ENCODE measurements around the gene GCK. TPM values are rescaled to one million over a fixed set of nuclear protein-coding genes. Genes with fewer than 3 reads are reported as not detected.

Gene GCK
- 1.0 and 1.4 TPM in 2 replicates for total RNA-seq

GRCh38 chr7:44189286-44189992 is at the start of gene GCK:
TSS of gene GCK (minus strand) at chr7:44189439. CDS start at chr7:44188953, 486 bp downstream.

DNA sequence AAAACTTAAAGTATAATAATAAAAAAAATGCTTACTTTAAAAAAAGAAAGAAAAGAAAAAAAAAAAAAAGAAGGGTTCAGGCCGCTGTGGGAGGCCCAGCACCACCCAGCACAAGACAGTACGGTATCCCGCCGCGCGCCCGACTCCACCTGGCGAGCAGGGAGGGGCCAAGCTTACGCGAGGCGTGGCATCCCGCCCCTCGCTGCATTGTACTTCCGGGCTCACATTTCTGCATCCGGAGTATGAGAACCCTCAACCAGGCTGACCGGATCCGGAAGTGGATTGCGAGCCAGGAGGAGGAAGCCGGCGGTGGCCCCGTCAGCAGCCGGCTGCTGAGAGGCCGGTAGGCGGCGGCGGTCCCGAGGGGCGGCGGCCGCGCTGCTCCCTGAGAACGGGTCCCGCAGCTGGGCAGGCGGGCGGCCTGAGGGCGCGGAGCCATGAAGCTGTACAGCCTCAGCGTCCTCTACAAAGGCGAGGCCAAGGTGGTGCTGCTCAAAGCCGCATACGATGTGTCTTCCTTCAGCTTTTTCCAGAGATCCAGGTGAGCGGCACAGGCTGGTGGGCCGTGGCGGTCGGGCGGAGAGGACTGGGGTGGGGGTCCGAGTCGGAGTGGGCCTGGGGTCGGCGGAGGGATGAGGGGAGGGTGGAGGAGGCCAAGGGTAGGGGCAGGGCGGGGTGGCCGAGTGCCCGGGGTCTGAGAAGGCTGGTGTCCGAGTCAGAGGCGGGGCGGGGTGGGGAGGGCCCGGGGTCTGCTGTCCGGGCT is 11.6 kb upstream of the GCK start, which contains the start of gene YKT6:
Gene YKT6 (plus strand): TSS at position 280 of the 763 bp plus-strand sequence. CDS start 158 bp downstream, at position 438.

DNA sequence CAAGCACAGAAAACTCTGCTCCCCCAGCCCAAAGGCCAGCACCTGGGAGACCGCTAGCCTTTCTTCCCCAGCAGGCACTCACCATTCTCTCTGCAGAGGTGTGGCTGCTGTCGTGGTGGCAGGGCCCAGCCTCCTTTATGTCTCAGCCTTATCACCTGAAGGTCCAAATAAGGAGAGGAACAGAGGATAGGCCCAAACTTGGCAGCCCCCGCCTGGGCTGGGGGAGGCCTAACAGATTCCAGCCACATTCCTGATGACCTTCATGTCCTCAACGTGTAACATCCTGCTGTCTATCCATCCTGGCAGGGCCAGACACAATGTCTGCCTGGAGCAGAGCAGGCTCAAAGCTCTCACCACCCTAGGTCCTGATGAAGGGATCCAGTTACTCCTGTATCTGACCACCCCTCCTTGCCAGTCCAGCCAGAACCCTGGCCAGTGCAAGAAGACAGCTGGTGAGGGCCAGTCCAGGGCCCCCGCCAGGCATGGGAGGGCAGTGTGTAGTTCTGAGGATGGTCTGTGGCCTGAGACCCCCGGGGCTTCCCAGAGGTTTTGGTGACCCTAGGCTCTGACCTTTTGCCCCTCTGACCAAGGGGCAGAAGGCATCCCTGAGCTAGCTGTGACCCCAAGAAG is 47.9 kb downstream of the GCK start, which contains the start of gene MYL7:
Gene MYL7 (minus strand): TSS at position 112 of the 630 bp plus-strand sequence. CDS start 27 bp downstream, at position 85.

DNA sequence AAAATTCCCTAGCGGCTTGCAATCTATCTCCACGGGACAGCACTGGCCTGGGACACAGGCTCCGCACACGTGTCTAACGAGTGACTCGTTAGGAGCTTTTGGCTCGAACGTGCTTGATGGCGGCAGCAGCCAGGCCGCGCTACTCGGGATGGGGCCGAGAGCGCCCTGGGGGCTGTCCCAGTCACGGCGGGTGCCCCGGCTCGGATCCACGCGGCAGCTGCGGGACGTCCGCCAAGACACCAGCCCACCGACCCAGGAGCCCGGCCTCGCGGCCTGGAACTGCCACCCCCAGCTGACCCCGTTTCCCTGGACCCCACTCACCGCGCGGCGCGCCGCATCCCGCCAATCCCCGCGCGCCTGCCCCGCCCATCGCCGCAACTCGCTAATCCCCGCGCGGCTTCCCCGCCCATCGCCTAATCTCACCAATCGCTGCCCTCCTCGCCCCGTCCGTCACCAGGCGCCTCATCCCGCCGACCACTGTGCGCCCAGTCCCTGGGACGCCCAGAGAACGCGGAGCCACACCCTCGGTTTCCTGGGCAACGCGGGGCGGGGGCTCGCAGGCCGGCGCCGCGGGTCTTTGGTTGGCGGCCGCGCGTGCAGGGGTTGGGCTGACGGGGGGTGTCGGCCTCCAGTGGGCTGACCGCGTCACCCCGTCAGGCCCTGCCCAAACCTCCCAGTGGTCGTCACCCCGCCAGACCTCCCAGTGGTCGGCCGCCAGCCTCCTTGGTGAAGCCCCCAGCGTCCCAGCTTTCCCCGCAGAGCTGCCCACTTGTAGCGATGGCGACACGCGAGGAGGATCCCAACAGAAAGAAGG is 65.8 kb downstream of the GCK start, which contains the start of gene POLD2:
Gene POLD2 (minus strand): TSS at position 359 of the 814 bp plus-strand sequence. CDS start 1,495 bp downstream, outside the sequence.

GRCh38 chr7:44103923-44104859 is 85.0 kb downstream of the GCK start, which contains the start of gene AEBP1:
TSS of gene AEBP1 (plus strand) at chr7:44104345. CDS start at chr7:44104666, 321 bp downstream.

Other genes starting within 250 kb of the GCK start
- not detected in 2 replicates for gene SPDYE1, start 191.5 kb downstream of the GCK start, total RNA-seq
- 114 and 122 TPM in 2 replicates for gene DBNL, start 144.7 kb downstream of the GCK start, total RNA-seq
- gene PGAM2, start 123.9 kb downstream of the GCK start, total RNA-seq: 0.14 and 0.65 TPM in 2 replicates
- 6.0 and 10.5 TPM in 2 replicates for gene POLM, start 106.9 kb downstream of the GCK start, total RNA-seq
- 15.5 and 53.1 TPM in 2 replicates for gene AEBP1, start 85.1 kb downstream of the GCK start, total RNA-seq
- gene POLD2, start 65.9 kb downstream of the GCK start, total RNA-seq: 79.6 and 94.9 TPM in 2 replicates
- gene MYL7, start 48.1 kb downstream of the GCK start, total RNA-seq: not detected in 2 replicates
- gene YKT6, start 11.5 kb upstream of the GCK start, total RNA-seq: 79.2 and 88.1 TPM in 2 replicates
- 0.09 and 0.14 TPM in 2 replicates for gene CAMK2B, start 136.2 kb upstream of the GCK start, total RNA-seq